ENCODE measurements around the gene PRR18.
A peak's percentile ranks its signal among the peaks of the same experiment; 100 is the strongest.

PRR18 gene

GRCh38 chr6:166262743-166263515 is 45.3 kb downstream of the PRR18 start:
- no peak for TF ChIP-seq Cebpa-rat (IDR thresholded peaks at IDR 0.05)
- Histone ChIP-seq H3K27ac (no peak overlapping the region), H4K20me1 (no peaks in the 10 kb centered on the region), H3K36me3 (no peaks in the 10 kb centered on the region), H3K4me3 (no peak overlapping the region), H3K9ac (no peak overlapping the region), H3K4me1 (peaks cover 24% of the 10 kb centered on the region), H3K9me3 (no peaks in the 10 kb centered on the region), H3K4me2 (no peak overlapping the region), H3K27me3 (no peaks in the 10 kb centered on the region)

GRCh38 chr6:166259296-166259977 is 48.8 kb downstream of the PRR18 start:
- Histone ChIP-seq H4K20me1 (no peaks in the 10 kb centered on the region), H3K4me1 (peaks cover 24% of the 10 kb centered on the region), H3K27me3 (peaks cover 14% of the 10 kb centered on the region), H3K36me3 (no peaks in the 10 kb centered on the region), H3K27ac (no peak overlapping the region), H3K4me2 (peak overlapping the region; percentile 75), H3K9ac (no peak overlapping the region), H3K9me3 (no peaks in the 10 kb centered on the region), H3K4me3 (no peak overlapping the region)
- no peak for TF ChIP-seq Cebpa-rat (IDR thresholded peaks at IDR 0.05)

GRCh38 chr6:166258854-166259276 is 49.3 kb downstream of the PRR18 start:
- Histone ChIP-seq H3K27me3 (peaks cover 19% of the 10 kb centered on the region), H3K9ac (no peak overlapping the region)
- no peak for TF ChIP-seq Cebpa-rat (IDR thresholded peaks at IDR 0.05)

GRCh38 chr6:166257911-166258318 is 50.3 kb downstream of the PRR18 start:
- no peak for TF ChIP-seq Cebpa-rat (IDR thresholded peaks at IDR 0.05)
- H3K9ac ChIP-seq, result no peak overlapping the region
- H3K27ac ChIP-seq, result no peak overlapping the region
- 0 out of 2 replicates have a peak, but pooled peaks cover 4% of the 10 kb centered on the region for H3K9me3 ChIP-seq
- H3K27me3 ChIP-seq, result peaks cover 29% of the 10 kb centered on the region
- H3K36me3 ChIP-seq, result no peaks in the 10 kb centered on the region
- no peak overlapping the region for H3K4me3 ChIP-seq
- H4K20me1 ChIP-seq, result 0 out of 2 replicates have a peak, but pooled peaks cover 5% of the 10 kb centered on the region
- peaks cover 35% of the 10 kb centered on the region for H3K4me1 ChIP-seq
- H3K4me2 ChIP-seq, result no peak overlapping the region; the same call in 1 of the 2 replicates

More at GRCh38 chr6:166258854-166259276, 49.3 kb downstream of the PRR18 start:
- Histone ChIP-seq H3K4me1 (peaks cover 26% of the 10 kb centered on the region), H3K4me2 (peak overlapping the region; percentile 75), H3K27ac (no peak overlapping the region), H4K20me1 (0 out of 2 replicates have a peak, but pooled peaks cover 2% of the 10 kb centered on the region), H3K36me3 (no peaks in the 10 kb centered on the region), H3K9me3 (no peaks in the 10 kb centered on the region), H3K4me3 (no peak overlapping the region)

All from BLaER1 (cell line).